SH-SY5Y (cell line): ENCODE data around the gene WFDC6.

ENCODE experiments used
- GATA2 ChIP-seq: IDR thresholded peaks from 2 replicates; pipeline ENCODE4 v1.6.1; 2011; ENCODE audit warnings: mild to moderate bottlenecking, low read depth, low read length
- GATA3 ChIP-seq: IDR thresholded peaks from 2 replicates; pipeline ENCODE4 v1.6.1; 2011; ENCODE audit warnings: low read depth, mild to moderate bottlenecking, low read length, moderate library complexity

WFDC6 gene

DNA sequence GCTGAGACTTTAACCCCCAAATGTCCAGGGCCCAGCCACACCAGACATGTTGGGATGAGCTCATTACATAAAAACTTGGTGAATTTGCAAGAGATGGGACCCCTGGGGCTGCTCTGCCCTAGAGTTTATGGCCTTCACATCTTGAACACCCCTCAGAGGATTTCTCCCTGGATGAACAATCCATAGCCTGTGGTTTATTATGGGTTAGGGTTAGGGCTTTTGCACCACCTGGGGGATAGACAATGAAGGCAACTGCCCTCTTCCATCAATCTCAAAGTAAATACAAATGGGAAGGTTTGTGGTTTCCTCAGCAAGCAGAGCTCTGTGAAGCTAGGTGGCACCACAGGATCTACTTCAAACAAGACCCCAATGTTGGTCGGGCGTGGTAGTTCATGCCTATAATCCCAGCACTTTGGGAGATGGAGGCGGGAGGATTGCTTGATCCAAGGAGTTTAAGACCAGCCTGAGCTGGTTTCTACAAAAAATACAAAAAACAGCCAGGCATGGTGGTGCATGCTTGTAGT lies 41.2 kb downstream of the WFDC6 start:
- TF ChIP-seq GATA3 (no peak), GATA2 (no peak)

DNA sequence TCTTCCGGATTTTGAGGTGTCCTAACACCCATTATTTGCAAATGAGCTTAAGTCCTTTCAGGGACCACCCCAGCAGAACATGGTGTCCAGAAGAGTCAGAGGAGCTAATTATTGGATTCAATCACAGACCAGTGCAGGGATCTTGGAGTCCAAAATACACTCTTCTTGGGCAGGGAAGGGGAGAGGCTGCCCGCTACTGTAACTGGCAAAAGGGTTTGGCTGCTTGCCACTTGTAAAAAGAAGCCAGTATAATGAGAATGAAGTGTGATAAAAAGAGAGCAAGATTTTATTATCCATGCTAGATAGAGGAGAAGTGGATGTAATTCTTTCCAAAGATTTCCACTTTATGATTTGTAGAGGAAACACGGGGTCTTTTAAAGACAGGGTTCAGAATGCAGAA lies 43.1 kb downstream of the WFDC6 start:
- TF ChIP-seq GATA2 (no peak), GATA3 (no peak)

DNA sequence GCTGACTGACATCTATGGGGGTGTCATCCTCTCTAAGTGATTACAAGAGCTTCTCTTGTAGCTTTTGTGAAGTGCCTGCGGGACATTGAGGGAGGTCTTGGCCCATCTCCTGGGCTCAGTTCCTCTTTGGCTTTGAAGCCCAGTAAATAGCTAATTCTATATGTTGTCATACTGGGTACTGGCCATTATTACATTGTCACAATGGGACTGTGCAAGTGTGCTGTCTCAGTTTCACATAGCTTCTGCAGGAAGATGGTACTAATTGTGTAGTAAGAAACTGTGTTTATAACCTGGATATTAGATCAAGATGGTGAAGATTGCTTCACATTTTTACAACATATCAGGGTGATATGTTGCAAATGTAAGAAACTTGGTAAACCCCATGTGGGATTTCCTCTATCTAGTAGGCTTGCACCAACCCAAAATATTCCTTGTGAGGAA lies 43.8 kb downstream of the WFDC6 start:
- TF ChIP-seq GATA2 (no peak), GATA3 (no peak)

DNA sequence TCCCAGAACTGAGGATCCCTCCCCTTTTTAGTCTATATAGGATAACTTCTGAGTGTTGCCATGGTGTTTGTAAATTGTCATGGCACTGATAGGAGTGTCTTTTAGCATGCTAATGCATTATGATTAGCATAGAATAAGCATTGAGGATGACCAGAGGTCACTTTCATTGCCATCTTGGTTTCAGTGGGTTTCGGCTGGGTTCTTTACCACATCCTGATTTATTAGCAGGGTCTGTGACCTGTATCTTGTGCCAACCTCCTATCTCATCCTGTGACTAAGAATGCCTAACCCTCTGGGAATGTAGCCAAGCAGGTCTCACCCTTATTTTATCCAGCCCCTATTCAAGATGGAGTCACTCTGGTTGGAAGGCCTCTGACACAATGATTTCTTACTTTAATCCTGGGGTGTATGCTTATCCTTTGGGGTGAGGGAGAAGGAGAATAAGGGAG lies 50.2 kb downstream of the WFDC6 start:
- TF ChIP-seq GATA2 (no peak), GATA3 (no peak)

DNA sequence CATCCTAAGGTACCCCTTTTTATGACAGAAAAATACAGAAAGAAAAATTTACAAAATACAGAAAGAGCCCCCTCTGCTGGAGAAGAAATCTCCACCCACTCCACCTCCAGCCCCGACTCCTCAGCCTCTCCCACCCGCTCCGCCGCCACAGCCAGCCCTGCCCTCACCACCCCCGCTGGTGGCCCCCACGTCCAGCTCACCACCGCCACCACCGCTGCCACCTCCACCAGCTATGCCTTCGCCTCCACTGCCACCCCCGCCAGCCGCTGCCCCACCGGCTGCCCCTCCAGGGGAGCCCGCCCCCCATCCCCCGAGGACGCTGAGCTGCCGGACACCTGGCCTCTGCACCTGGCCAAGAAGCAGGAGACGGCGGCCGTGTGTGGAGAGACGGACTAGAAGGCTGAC lies 52.0 kb downstream of the WFDC6 start:
- TF ChIP-seq GATA2: no peak
- no peak for TF ChIP-seq GATA3

DNA sequence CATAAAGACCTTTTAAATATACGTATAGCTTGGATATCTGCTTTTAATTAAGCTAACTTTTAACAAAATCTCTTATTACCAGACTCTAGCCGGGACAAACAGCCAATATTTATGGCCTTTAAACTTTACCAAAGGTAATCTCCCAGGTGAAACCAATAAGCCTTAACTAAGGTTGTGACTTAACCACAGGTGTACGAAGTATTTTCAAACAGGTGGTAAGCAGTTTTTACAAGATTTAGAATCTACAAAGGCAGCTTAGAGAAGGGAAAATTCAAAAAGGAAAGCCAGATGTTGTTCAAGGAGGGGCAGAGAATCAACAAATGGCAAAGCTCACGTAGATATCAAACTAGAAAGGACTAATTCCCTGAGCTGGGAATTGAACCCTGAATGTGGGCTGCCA lies 53.9 kb downstream of the WFDC6 start:
- no peak for TF ChIP-seq GATA2
- no peak for TF ChIP-seq GATA3

DNA sequence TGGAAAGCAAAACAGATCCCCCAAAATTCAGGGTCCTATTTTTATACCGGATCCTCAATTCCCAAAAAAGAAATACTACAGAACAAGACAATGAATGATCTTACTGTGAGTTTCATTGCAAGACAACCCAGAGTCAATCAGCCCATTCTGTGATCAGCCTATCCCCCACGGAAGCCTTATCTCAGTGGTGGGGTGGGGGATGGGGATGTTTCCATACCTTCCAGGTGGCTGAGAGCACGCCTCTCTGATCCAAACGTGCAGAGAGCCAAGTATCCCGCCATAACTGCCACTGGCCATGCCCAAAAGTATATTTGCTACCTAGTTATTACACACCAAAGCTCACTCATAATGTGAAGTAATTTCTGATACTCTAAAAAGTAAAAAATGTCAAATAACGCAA lies 54.6 kb downstream of the WFDC6 start:
- TF ChIP-seq GATA3: no peak
- TF ChIP-seq GATA2: no peak
